ENCODE results near the gene RABEP1.

- no peak for TF ChIP-seq CTCF (IDR thresholded peaks at IDR 0.05)
- no peak for TF ChIP-seq POLR2A (IDR thresholded peaks at IDR 0.05)
- no peak for TF ChIP-seq POLR2AphosphoS5 (IDR thresholded peaks at IDR 0.05)
Observed at GRCh38 chr17:5365831-5366230, 83.7 kb downstream of the RABEP1 start.
